PC-9 (cell line): Measurements from ENCODE around the gene USP1.

ENCODE experiments used
- CTCF ChIP-seq: fragments of 200-600 bp; sonication (generic); conservative IDR thresholded peaks from 2 replicates; pipeline ENCODE4 v1.6.1; 2017; ENCODE audit warnings: mixed run types, antibody characterized with exemption, mild to moderate bottlenecking, moderate library complexity
- EZH2 ChIP-seq: fragments of 200-600 bp; sonication (generic); IDR thresholded peaks from 2 replicates; pipeline ENCODE4 v1.8.0; 2017; ENCODE audit warnings: antibody characterized with exemption, low read depth

DNA sequence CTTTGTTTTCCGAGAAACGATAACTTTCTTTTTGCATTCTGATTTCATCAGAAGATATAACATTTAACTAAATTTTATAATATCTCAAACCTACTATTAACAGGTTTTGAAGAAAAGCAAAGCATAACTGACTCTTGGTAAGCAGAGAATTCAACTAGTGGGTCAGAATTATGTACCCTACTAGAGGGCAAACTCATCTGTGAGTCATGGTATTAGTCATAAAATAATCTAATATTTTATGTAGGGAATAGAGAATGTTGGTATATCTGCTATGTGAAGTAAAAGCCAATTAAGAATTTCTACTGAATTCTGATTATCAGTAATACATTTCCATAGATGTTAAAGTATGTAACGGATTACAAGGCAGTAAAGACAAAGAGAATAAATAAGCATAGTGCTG is 56.8 kb downstream of the USP1 start:
- no peak for TF ChIP-seq CTCF
- no peak for TF ChIP-seq EZH2
